OCI-LY1 (cell line): ENCODE results near the gene BRSK1.

ENCODE experiments used
- EZH2 ChIP-seq: fragments of 200-600 bp; sonication (generic), shearing (Covaris generic); IDR thresholded peaks from 2 replicates; pipeline ENCODE4 v1.8.0; 2017; ENCODE audit warnings: borderline replicate concordance, mixed run types, mild to moderate bottlenecking, antibody characterized with exemption, low read length, moderate library complexity, mixed read lengths
- TF ChIP-seq, protein P1 (sequence below): fragments of 200-600 bp; sonication (generic), shearing (Covaris generic); IDR thresholded peaks from 2 replicates; pipeline ENCODE4 v1.5.1; 2017; ENCODE audit warnings: mild to moderate bottlenecking, antibody characterized with exemption, low read length, moderate library complexity, mixed read lengths

DNA sequence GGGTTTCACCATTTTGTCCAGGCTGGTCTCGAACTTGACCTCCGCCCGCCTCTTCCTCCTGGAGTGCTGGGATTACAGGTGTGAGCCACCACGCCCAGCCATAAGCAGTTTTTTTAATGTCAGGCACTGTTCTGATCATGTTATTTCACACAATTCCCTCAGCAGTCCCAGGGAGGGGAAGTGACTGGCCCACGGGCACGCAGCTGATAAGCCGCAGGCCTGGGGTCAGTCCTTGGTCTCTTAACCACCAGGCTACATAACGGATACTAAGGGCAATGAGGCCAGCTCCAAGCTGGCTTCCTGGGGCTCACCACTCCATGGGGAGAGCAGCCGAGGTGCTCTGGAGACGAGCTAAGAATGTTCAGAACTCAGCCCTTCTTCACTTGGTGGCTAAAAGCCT lies 13.5 kb downstream of the BRSK1 start:
- TF ChIP-seq, protein P1, sequence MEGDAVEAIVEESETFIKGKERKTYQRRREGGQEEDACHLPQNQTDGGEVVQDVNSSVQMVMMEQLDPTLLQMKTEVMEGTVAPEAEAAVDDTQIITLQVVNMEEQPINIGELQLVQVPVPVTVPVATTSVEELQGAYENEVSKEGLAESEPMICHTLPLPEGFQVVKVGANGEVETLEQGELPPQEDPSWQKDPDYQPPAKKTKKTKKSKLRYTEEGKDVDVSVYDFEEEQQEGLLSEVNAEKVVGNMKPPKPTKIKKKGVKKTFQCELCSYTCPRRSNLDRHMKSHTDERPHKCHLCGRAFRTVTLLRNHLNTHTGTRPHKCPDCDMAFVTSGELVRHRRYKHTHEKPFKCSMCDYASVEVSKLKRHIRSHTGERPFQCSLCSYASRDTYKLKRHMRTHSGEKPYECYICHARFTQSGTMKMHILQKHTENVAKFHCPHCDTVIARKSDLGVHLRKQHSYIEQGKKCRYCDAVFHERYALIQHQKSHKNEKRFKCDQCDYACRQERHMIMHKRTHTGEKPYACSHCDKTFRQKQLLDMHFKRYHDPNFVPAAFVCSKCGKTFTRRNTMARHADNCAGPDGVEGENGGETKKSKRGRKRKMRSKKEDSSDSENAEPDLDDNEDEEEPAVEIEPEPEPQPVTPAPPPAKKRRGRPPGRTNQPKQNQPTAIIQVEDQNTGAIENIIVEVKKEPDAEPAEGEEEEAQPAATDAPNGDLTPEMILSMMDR, result no peak
- no peak for TF ChIP-seq EZH2
